Measurements from ENCODE around the gene DPM3. TPM values are rescaled to one million over a fixed set of nuclear protein-coding genes. Genes with fewer than 3 reads are reported as not detected.

Gene DPM3
- total and polyA plus RNA-seq, 2 of the 13 experiments (the other 11 are each of a cell fraction or from before 2014, with no cell fraction given): 23.2 to 53.4 TPM

- no peak for TF ChIP-seq ZNF512 (CRISPR knock-in tag; IDR thresholded peaks at IDR 0.05)
- TF ChIP-seq MXD4 (CRISPR knock-in tag; IDR thresholded peaks at IDR 0.05): peak; percentile 91
- TF ChIP-seq MAFG (CRISPR knock-in tag; IDR thresholded peaks at IDR 0.05): no peak
- TF ChIP-seq RERE (CRISPR knock-in tag; IDR thresholded peaks at IDR 0.05; ENCODE audit: low read depth): peak; percentile 95
- peak; percentile 92 for TF ChIP-seq ZNF34 (CRISPR knock-in tag; IDR thresholded peaks at IDR 0.05; ENCODE audit: borderline replicate concordance)
- peak; percentile 9 for TF ChIP-seq RBM22 (optimal IDR thresholded peaks at IDR 0.05; ENCODE audit: low read length)
- no peak; the same call in 1 of the 2 replicates for TF ChIP-seq CSRNP1 (CRISPR knock-in tag; IDR thresholded peaks at IDR 0.05)
- TF ChIP-seq CHCHD3 (CRISPR knock-in tag; IDR thresholded peaks at IDR 0.05): no peak
- TF ChIP-seq GLMP (CRISPR knock-in tag; IDR thresholded peaks at IDR 0.05; ENCODE audit: borderline replicate concordance): no peak
- peak; percentile 84 for TF ChIP-seq KLF15 (CRISPR knock-in tag; IDR thresholded peaks at IDR 0.05; ENCODE audit: borderline replicate concordance)
- TF ChIP-seq ZNF382 (CRISPR knock-in tag; IDR thresholded peaks at IDR 0.05; ENCODE audit: borderline replicate concordance): no peak
- peak; percentile 81 for TF ChIP-seq ZNF670 (CRISPR knock-in tag; IDR thresholded peaks at IDR 0.05; ENCODE audit: borderline replicate concordance)
- peak; percentile 96 for TF ChIP-seq NCOA2 (CRISPR knock-in tag; IDR thresholded peaks at IDR 0.05)
- peak; percentile 14; the same call in 1 of the 2 replicates for TF ChIP-seq ZNF431 (CRISPR knock-in tag; IDR thresholded peaks at IDR 0.05; ENCODE audit: borderline replicate concordance, low read depth)
- TF ChIP-seq ZFP41 (CRISPR knock-in tag; IDR thresholded peaks at IDR 0.05; ENCODE audit: borderline replicate concordance): no peak
- TF ChIP-seq KDM2A (CRISPR knock-in tag; IDR thresholded peaks at IDR 0.05; ENCODE audit: borderline replicate concordance, low read depth): peak; percentile 45; the same call in 1 of the 2 replicates
Measured at GRCh38 chr1:155127105-155127966, 13.0 kb downstream of the DPM3 start, which contains the start of gene EFNA1 (continued).
